Mesenteric fat pad (tissue), 1 donor: ENCODE results near the gene GPC6. TPM values are rescaled to one million over a fixed set of nuclear protein-coding genes. Genes with fewer than 3 reads are reported as not detected.
"Not testable (repeated sequence)": the region's sequence is repeated elsewhere in the genome, so short reads cannot be mapped to it uniquely, and the experiment has no call there.

ENCODE experiments used
- DNase-seq: peaks from one replicate; pipeline ENCODE4 v3.0.0-alpha.2; 2020; ENCODE audit warnings: low spot score
- total RNA-seq: library from RNA; stranded (reverse); fragmentation: NEBNext Ultra II Directional; extraction: Animal tissue kit (Norgen Biotek cat#: 25700); gene quantifications from one replicate; pipeline ENCODE4 v1.2.1, GENCODE V29; 2021
- donor health status: DM: yes; HTN: yes; CAD: no.

Gene GPC6
- total RNA-seq, 1 donor from 2014 or later: 23.1 TPM

DNA sequence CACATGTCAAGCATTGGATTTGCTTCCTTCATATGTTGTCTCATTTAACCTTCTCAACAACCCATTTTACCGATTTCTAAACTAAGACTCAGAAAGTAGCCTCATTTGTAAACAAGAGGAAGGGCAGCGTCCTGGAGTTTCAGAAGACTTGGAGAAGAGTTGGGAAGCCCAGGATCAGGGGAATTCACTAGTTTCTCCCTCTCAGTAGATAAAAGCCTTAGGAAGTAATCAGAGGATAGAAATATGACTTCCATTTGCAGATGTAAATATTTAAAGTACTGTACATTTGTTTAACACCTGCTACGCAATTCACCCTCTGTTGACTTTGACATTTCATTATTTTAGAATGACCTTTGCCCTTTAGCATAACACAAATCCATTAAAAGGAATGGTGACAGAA lies 1036.4 kb downstream of the GPC6 start:
- DNase-seq: no peak

DNA sequence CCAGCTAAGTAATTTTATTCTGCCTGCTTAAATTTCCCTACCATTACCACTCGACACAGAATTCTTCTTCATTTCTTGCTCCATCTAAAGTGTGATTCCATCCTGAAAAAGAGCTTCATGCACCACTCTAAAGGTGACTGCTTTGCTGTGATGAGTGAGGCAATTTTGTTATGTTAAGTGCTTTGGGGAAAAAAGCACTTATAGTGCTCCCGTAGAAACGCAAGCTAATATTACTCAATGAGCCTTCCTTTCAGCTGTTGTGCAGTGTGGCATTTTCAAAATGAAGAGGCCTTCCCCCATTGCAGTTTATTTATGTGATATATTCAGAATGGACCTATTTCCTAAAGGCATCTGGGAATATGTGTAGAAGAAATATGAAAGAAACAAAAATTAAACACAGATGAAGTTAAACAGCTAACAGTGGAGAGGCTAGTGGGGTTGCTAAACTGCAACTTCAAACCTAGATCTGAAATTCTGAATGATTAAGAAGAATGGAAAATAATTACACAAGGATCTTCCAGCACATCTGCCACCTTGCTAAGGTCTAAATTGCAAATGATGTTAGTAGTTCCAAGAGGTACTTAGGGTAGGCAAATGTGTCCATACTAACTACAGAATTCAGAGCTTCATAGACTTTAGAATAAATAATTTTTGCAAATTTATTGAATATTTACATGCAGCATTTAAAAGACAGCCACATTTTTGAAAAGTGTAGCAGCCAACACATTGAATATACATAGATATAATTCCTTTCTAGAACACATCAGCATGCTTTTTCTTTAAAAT lies 1041.2 kb downstream of the GPC6 start:
- no peak for DNase-seq

DNA sequence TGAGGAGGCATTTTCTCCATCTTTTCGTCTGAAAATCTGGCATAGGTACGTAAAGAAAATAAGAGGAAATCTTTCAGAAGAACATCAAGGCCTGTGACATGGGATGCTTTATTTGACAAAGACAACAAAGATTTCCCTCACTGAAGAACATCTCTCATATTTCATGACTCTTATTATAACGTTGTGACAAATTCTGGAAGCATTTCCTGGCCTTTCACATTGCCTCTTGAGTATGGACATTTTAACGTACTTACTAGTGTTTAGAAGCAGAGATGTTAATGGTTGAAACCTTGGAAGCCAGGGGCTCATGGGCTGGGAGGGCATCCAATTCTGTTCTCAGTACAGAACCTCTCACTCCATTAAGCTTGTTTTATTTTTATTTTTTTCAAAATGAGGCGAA lies 1042.1 kb downstream of the GPC6 start:
- DNase-seq: no peak

DNA sequence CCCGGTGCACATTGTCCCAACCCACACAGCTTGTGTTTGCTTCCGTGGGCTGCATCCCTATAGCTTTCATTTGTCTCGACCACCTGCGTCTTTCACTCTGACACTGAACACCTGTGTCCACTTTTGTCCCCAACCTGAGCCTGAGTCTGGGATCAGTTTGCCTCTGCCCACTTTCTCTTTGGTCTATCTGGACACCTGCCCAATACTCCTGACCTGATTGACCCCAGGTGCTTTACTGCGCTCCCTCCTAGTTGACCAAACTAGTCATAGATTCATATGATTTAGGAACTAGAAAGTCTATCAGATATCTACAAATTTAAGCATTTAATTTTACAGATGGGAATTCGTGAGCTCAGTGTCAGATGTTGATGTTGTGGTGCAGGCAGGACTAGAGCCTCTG lies 1043.0 kb downstream of the GPC6 start:
- DNase-seq: no peak

DNA sequence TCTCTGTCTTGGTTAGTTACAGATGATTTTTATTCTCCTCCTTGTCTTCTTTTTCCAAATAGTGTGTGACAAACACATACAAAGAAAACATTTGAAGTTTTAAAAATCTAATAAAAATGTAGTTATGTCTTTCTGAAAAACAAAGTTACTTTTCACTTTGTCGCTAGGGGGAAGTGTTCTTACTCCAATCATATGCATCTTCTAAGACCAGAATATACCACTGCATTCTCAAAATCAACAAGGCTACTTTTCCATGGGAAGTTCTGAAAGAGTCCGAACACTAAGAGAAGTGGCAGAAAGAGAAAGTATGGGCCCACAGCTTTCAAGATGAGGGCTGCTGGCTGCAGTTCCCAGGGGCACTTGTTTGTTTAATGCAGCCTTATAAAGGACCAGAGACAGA lies 1043.9 kb downstream of the GPC6 start:
- DNase-seq: no peak

DNA sequence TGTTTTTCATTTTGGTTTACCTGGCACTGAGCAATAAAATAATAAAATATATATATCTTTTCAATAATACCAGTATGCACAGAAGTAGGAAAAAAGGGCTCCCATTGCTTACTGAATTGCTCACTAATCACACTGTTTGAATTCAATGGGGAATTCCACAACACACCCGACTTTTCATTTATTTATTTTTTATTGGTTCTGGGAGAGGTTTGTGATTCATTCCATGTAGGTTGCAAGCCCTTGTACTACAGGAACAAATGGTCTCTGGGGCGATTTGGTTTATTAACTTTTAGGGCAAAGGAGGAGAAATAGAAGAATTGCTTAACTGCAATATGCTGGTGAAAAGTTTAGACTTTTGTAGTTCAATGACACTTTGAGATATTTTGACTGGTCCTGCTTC lies 1045.4 kb downstream of the GPC6 start:
- DNase-seq: no peak

DNA sequence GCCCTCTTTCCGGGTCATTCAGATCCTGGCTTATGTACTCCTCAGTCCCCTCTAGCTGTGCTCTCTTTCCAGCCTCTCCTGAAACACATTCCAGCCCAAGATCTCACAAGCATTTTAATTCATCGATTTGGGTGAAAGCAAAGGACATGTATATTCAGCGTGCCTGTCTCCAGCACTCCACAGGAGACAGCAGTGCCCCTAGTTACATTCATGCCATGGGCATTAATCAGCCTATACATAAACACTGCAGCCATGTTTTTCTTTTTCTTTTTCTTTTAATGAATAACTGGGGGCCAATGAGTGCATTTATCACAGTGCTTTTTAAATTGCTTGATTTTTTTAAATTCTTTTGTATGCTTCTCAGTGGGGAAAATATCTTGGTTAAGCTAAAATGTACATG lies 1053.7 kb downstream of the GPC6 start:
- no peak for DNase-seq

DNA sequence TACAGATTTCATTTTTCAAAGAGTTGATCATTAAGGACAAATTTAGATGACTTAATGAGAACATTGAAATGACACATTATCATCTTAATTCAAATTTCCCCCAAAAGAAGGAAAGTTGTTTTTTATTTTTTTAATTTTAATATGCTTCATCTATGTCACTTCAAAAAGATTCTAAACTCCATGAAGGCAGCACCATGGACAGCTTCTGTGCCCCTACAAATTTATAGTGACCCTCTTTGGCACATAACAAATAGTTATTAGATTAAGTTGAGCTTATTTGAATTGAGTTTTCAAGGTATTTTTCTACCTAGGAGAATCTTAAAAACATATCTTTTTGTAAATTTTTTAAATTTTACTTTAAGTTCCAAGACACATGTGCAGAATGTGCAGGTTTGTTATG lies 1054.2 kb downstream of the GPC6 start:
- DNase-seq: no peak

DNA sequence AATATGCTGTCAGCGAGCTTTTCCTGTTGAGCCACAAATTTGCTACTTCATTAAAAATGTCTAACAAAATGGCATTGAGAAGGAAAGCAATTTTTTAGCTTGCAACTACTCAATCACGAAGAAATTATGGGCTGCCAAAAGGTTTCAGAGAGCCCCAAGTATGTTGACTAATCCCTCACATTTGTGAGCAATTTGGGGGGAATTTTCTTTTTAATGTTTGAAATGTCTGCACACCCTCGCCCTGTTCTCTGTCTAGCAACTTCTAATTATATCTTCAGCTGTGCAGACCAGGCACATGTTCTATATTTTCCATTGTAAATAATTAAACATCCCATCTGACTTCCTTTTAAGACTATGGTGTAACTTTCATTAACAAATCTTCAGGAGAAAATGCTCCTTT lies 1060.0 kb downstream of the GPC6 start:
- DNase-seq: no peak

DNA sequence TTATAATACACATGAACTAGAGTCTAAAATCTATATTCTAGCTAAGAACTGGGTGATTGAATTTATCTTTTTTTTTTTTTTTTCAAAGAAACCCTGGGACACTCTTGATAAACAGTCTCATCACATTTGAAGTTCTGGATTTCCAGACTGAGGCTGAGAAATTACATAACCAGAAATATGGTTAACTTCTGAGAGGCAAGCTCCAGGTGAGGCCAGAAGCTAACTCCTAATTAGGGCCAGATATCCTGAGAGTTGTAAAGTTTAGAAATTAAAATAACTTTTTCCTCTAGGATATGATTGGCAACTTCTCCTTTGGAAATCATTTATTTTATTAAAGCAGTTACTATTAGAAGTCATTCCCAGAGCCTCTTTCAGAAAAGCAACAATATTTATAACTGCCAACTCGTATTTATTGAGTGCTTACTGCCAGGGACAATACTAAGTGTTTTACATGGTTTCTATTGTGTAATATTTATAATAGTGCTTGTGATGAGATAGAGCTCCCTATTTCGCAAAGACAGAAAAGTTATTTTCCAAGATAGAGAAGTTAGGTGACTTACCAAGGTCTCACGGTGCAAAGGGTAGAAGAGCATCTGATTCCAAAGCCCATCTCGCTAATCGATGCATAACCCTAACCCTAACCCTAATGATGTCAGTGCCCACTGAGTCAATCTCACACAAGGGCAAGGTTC lies 1065.2 kb downstream of the GPC6 start:
- DNase-seq: no peak

DNA sequence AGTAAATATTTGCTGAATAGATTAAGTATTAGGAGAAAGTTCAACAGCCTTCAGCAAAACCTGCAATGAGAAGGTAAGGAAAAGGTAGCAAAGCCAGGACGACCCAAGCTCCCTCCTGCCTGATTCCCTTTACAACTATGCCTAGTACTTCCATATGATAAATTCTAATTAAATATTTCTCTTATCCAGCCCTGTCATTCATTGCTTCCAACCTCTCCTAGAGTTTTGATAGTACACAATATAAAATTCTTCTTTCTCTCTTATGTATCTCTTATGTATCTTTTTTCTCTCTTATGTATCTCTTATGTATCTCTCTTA lies 1065.7 kb downstream of the GPC6 start:
- no peak for DNase-seq

DNA sequence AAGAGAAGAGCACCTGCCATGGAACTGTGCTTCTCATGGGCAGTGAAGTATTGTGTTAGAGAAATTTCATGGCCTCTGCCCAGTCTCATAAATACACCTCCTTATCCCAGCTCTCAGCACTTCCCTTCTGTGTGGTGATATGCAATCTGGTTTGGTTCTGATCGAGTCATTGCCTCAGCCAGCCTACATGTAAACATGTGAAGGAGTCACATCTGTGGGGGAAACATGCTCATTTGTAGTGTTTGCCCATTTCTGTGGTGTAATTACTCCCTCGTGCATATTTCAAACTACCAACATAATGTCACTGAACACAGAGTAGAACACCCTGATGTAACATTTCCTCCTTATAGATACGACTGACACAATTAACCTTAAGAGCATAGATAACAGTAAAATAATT lies 1069.9 kb downstream of the GPC6 start:
- no peak for DNase-seq

DNA sequence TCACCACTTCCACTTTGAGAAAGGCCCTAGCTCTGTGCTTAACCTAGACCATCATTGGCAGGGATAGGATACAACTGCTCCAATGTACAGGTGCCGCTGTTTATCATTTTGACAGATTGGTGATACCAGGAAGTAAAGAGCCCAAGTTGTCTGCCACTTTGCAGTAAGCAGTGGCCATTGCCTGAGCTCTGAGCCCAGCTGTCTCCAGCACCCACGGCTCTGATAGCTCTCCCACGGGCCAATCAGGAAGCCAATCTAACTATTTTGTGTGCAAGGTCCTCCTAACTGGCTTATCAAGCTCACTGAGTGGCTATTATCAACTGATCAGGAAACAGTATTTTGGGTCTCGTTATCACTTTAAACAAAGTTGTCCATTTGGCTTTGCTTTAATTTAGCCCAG lies 1071.7 kb downstream of the GPC6 start:
- no peak for DNase-seq

DNA sequence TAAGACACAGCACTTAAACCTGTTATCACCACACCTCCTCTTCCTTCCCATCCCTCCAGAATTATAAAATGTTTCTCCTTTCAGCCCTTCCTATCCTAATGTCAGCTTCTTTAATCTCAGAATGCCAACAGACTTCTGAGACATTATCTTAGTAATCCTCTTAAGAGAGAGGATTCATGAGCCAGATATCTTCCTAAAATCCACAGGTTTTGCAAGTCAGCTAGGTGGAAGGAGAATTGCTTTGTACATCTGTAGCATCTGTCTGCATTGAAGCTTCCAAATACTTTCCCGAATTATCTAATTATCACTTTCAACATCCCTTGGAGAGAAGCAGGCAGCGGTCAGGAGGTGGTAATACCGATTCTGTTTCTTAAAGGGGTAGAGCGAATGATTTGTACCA lies 1073.8 kb downstream of the GPC6 start:
- DNase-seq: no peak

DNA sequence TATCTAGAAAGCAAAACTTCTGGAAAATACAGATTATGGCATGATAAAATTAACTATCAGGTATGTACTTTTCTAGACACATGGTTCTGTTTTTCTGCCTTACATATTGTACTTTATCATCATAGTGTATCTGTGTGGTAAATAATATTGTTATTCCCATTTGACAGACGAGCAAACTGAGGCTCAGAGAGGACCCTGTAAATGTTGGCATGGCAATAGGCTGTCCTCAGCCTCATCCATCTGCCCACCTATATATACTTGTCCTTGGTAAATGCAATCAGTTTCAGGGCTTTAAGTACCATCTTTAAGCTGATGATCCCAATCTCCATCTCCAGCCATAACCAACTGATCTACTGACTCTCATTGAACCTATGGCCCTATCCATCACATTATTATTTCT lies 1074.9 kb downstream of the GPC6 start:
- DNase-seq: no peak

DNA sequence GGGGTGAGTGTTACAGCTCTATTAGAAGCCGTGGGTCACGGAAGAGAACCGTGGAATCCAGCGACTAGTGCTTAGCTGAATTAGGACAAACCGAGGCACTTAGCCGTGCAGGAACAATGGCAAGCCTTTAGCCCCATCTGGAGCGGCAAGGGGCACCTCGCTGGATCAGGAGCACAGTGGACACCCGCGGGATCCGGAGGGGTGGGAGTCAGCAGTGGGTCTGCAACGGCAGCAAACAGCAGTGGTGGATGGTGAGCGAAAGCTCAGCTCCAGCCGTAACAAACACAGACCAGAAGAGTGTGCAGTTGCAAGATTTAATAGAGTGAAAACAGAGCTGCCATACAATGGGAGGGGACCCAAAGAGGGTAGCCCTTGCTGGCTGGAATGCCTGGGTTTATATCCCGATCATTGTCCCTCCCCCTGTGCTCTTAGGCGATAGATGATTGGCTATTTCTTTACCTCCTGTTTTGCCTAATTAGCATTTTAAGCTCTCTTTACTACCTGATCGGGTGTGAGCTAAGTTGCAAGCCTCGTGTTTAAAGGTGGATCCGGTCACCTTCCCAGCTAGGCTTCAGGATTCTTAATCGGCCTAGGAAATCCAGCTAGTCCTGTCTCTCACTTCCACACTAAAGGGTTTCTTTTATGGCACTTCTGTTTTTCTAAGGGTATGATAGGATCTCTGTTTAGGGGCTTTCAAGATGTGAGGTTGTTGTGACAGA lies 1076.4 kb downstream of the GPC6 start:
- not testable (repeated sequence) for DNase-seq

DNA sequence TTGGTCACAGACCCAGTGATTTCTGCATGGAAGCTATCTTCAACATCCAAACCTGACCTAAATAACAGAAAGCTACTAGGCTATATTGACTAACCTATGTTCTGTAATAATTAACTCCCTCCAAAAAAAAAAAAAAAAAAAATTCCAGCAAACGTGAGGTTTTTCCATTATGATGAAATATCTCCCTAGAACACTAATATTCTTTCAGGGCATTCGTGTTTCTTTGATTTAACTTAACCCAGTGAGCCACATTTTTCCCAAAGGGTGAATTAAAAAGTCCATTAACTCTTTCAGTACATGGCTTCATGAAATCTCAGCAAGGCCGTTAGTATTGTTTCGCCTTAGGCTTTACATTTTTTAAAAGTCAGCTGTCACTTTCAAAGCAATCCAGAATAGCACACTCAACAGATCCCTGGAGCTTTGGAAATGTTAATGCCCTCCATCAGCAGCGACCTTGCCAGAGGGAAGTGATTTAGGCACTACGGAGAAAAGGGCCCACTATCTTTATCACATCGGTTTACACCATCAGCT lies 1077.1 kb downstream of the GPC6 start:
- no peak for DNase-seq

DNA sequence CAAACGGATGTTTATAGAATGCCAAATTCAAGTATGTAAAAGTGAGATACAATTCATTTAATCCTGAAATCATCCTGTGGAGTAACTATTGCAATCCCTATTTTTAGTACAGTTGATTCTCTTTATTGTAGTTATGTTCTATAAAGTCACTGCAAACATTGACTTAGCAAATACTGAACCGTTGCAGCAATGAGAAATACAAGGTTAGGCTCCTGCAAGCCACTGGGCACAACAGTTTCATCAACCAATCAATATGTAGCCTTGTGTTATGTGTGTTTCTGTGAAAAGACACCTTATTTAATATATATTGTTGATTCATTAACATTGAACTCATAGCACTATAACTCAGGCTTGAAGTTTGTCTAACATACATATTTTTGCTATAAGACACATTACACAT lies 1078.4 kb downstream of the GPC6 start:
- no peak for DNase-seq

DNA sequence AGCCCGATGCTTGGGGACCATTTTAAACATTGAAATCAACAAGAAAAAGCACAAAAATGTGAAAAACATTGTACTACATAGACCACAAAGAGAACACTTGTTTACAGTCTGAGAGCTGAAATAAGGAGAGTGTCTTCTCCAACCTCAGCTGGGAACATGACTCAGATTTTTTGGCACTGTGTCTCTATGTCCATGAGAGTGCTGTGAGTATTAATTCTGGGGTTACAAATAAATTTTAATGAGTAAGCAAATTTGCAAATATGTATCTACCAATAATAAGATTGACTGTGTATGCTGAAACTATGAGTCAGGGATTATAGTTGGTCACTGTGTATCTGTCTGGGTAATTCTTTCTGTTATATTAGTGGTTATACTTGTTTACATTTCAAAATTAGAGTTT lies 1078.9 kb downstream of the GPC6 start:
- DNase-seq: no peak

DNA sequence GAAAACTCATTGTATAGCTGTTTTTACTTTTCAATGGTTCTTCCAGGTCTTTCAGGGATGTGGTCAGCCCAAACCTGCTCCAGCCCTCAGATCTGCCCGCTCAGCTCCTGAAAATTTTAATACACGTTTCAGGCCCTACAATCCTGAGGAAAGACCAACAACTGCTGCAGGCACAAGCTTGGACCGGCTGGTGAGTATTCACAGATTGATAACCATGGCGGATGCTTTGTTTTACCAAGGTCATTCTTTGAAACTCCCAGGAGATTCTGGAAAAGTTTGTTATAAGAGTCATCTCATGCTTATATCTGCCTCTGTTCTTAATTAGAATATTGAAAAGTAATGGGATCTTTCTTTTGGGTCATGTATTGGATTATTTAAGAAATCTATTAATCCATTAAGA lies 1079.3 kb downstream of the GPC6 start:
- no peak for DNase-seq

DNA sequence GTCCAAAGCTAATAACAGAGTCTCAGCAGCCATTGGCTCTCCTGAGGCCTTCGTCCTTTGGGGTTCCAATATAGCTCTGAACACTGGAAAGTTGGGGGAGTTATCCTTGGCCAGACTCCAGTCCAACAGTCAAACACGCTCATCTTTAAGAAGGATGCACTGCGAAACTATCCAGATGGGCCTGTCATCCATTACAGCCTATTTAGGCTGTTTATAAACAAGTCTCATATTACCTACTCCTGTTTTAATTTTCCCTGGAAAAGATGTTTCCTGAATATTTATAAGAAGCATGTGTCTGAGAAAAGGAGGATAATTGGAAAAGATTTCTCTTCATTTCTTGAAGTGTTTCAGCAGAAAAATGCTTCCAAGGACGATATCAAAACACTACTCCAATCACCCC lies 1082.2 kb downstream of the GPC6 start:
- no peak for DNase-seq

DNA sequence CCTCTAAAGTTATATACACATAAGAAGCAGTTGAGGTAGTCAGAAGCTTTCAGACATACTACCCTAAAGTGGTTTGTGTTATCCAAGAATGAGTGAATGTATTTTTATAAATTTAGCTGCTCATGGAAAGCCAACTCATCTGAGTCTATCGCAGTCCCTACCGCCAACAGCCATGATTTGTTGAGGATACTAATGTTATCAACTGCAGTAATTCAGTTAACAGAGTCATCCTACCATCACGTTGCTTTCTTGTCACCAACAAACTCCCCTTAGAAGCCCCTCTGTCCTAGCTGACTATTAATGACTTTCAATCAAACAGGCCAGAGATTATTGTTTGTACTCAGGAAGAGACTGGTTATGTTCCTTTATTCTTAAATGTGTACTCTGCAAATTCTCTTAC lies 1083.0 kb downstream of the GPC6 start:
- no peak for DNase-seq
